AG10803 (cell line): ENCODE measurements around the gene HSBP1L1.
"Not testable (repeated sequence)": the region's sequence is repeated elsewhere in the genome, so short reads cannot be mapped to it uniquely, and the experiment has no call there.

Source experiments
- DNase-seq: peaks from one replicate; pipeline ENCODE4 v3.0.0; 2010; ENCODE audit warnings: low read depth
- H3K4me3 ChIP-seq: 2 replicates; pipeline ENCODE4 v1.5.1; 2011; ENCODE audit warnings: mild to moderate bottlenecking, low read length, control low read depth
- CTCF ChIP-seq: conservative IDR thresholded peaks from 2 replicates; pipeline ENCODE4 v1.5.1; 2011; ENCODE audit warnings: mild to moderate bottlenecking, low read length, control low read depth, inconsistent platforms

Gene HSBP1L1

GRCh38 chr18:79956276-79956675, 8.2 kb upstream of the HSBP1L1 start:
- no peak overlapping the region for H3K4me3 ChIP-seq
- TF ChIP-seq CTCF = no peak
- no peak for DNase-seq

GRCh38 chr18:79958981-79959380, 5.5 kb upstream of the HSBP1L1 start:
- TF ChIP-seq CTCF = no peak
- DNase-seq = no peak
- H3K4me3 ChIP-seq = no peak overlapping the region

GRCh38 chr18:79960161-79960801, 4.2 kb upstream of the HSBP1L1 start:
- DNase-seq = peak; percentile 47
- H3K4me3 ChIP-seq = not testable (repeated sequence)

DNA sequence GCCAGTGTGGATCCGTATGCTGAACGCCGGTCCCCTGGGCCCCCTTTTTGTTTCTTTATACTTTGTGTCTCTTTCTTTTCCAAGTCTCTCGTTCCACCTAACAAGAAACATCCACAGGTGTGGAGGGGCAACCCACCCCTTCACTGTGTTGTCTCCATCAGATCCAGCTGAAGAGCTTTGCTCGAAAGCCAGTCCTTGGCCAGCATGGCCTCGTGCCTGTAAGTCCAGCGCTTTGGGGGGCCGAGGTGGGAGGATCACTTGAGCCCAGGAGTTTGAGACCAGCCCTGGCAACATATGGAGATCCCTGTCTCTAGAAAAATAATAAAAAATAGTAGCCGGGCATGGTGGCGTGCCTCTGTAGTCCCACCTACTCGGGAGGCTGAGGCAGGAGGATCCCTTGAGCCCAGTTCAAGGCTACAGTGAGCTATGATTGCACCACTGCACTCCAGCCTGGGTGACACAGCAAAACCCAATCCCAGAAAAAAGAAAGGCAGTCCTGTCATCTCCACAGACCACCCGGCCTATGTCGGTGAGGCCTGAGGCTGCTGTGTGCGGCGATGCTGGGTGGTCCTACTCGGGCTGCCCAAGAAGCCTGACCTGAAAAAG, 3.4 kb upstream of the HSBP1L1 start:
- TF ChIP-seq CTCF = no peak
- DNase-seq = no peak
- H3K4me3 ChIP-seq = no peak overlapping the region

GRCh38 chr18:79961527-79962291, 2.7 kb upstream of the HSBP1L1 start:
- H3K4me3 ChIP-seq = no peak overlapping the region
- TF ChIP-seq CTCF = no peak
- no peak for DNase-seq

- peak; percentile 42 for DNase-seq
- no peak for TF ChIP-seq CTCF
- H3K4me3 ChIP-seq = no peak overlapping the region
These were observed 2.1 kb upstream of the HSBP1L1 start for GRCh38 chr18:79962311-79962710.

- DNase-seq = no peak
- no peak overlapping the region for H3K4me3 ChIP-seq
- TF ChIP-seq CTCF = no peak
These were observed 1.4 kb upstream of the HSBP1L1 start for GRCh38 chr18:79962835-79963657.
